Spleen (tissue), 11 donors: ENCODE measurements around the gene CNTNAP2. TPM values are rescaled to one million over a fixed set of nuclear protein-coding genes. Genes with fewer than 3 reads are reported as not detected.

Experiments
- DNase-seq: peaks from one replicate; pipeline ENCODE4 v3.0.0-alpha.2; 2020
- H3K27ac ChIP-seq, 8 donors: fragments of 200-600 bp; sonication (generic) in 7 of 8; 1 replicate in 4 of 8; 2 replicates in 4 of 8; pipeline versions ENCODE4 v1.5.0 to v1.8.0; 2016 to 2021; ENCODE audit warnings: inconsistent platforms in 4 of 8, mild to moderate bottlenecking in 4 of 8, moderate library complexity in 1 of 8
- H3K27me3 ChIP-seq, 7 donors: fragments of 200-600 bp; sonication (generic) in 6 of 7; replicated peaks in 1 of 7; 1 replicate in 4 of 7; 2 replicates in 3 of 7; pipeline versions ENCODE4 v1.5.0 to v1.8.0; 2016 to 2021; ENCODE audit warnings: inconsistent platforms in 3 of 7, mild to moderate bottlenecking in 1 of 7
- H3K36me3 ChIP-seq, 6 donors: fragments of 200-600 bp; sonication (generic) in 5 of 6; 1 replicate in 4 of 6; 2 replicates in 2 of 6; pipeline versions ENCODE4 v1.5.0 to v1.8.0; 2016 to 2021; ENCODE audit warnings: inconsistent platforms in 2 of 6
- H3K4me1 ChIP-seq, 6 donors: fragments of 200-600 bp; sonication (generic) in 5 of 6; 1 replicate in 3 of 6; 2 replicates in 3 of 6; pipeline versions ENCODE4 v1.5.0 to v1.8.0; 2016 to 2021; ENCODE audit warnings: inconsistent platforms in 3 of 6
- H3K4me3 ChIP-seq, 8 donors: fragments of 200-600 bp; sonication (generic) in 7 of 8; 1 replicate in 4 of 8; 2 replicates in 4 of 8; pipeline versions ENCODE4 v1.5.0 to v1.8.0; 2016 to 2021; ENCODE audit warnings: inconsistent platforms in 4 of 8, mild to moderate bottlenecking in 4 of 8, moderate library complexity in 2 of 8
- H3K9me3 ChIP-seq, 8 donors: fragments of 200-600 bp; sonication (generic) in 7 of 8; 1 replicate in 4 of 8; 2 replicates in 4 of 8; pipeline versions ENCODE4 v1.5.0 to v1.8.0; 2016 to 2021; ENCODE audit warnings: inconsistent platforms in 4 of 8
- CTCF ChIP-seq, 11 experiments: fragments of 200-600 bp in 7 of 11; fragments of 450-650 bp in 4 of 11; sonication (generic) in 4 of 11; IDR thresholded peaks in 8 of 11; conservative IDR thresholded peaks in 3 of 11; 1 replicate in 7 of 11; 2 replicates in 4 of 11; pipeline versions ENCODE4 v1.4.0 to v1.8.0; 2016 to 2021; ENCODE audit warnings: antibody characterized with exemption in 11 of 11, inconsistent platforms in 4 of 11, mild to moderate bottlenecking in 1 of 11
- POLR2A ChIP-seq, 3 donors: fragments of 450-650 bp; IDR thresholded peaks; one replicate each; pipeline ENCODE4 v1.5.1; 2017; ENCODE audit warnings: antibody characterized with exemption in 3 of 3, mild to moderate bottlenecking in 1 of 3
- POLR2AphosphoS5 ChIP-seq, 3 donors: sonication (generic); formaldehyde crosslinking; IDR thresholded peaks; one replicate each; pipeline ENCODE4 v1.5.1; 2017; ENCODE audit warnings: antibody characterized with exemption in 3 of 3
- WGBS, 5 donors: extraction: QIAGEN DNeasy Blood & Tissue Kit in 3 of 5; methylation state at CpG; one replicate each; pipeline versions ENCODE4 v1.1.5 to v1.1.7; 2013 to 2018; 5-methylcytosine and 5-hydroxymethylcytosine counted together
- intact Hi-C: fragments of 100-400 bp; cut with DNase I; formaldehyde crosslinking; loops from one replicate; pipeline ENCODE4 v1.15.0; 2023; ENCODE audit warnings: low total_unique reads
- polyA plus RNA-seq, 3 donors: library from polyadenylated mRNA; stranded (reverse); fragments of 200-250 nt; gene quantifications; one replicate each; pipeline ENCODE4 v1.2.1, GENCODE V29; 2013
- total RNA-seq, 7 donors: library from RNA; depleted of rRNA in 3 of 7; stranded (reverse); fragments of >200 nt in 3 of 7; fragmentation: NEBNext Ultra II Directional in 4 of 7; extraction: Animal tissue kit (Norgen Biotek cat#: 25700) in 4 of 7; gene quantifications; one replicate each; pipeline versions ENCODE4 v1.1.0 to v1.2.1, GENCODE V29; 2016 to 2021
- donor health status: healthy with polysubstance abuse.
- donor health status: DM: no; HTN: no; CAD: no; lungs with moderate emphysema.
- donor health status: DM: no; HTN: no; CAD: no.
- donor health status: Bipolar disorder and iron deficiency.
- donor health status: healthy.
- donor health status: DM: no; HTN: no; CAD: no.
- donor health status: DM: yes; HTN: yes; CAD: no.

Gene CNTNAP2
- total and polyA plus RNA-seq, 10 donors = 0.13 to 2.0 (median 0.82) TPM

- H3K27me3 ChIP-seq = peaks cover 0 to 11% (median 0%) of the 10 kb centered on the region in 7 donors
- peak overlapping the region in 3 of 8 donors; percentile 7 to 60 (median 23) for H3K4me3 ChIP-seq
- no peaks in the 10 kb centered on the region for H3K36me3 ChIP-seq
- no peaks in the 10 kb centered on the region for H3K9me3 ChIP-seq
- H3K27ac ChIP-seq = no peak overlapping the region
- WGBS, 5 donors = 5 to 13% (median 9%) methylated on average over 18 of the region's 18 CpGs
- peaks cover 0 to 27% (median 11%) of the 10 kb centered on the region in 6 donors for H3K4me1 ChIP-seq
- TF ChIP-seq CTCF (IDR thresholded peaks at IDR 0.05 in 8 of 11, conservative IDR thresholded peaks at IDR 0.05 in 3 of 11) = peak; percentile 66 to 93 (median 87)
- no peak for TF ChIP-seq POLR2A (IDR thresholded peaks at IDR 0.05)
- intact Hi-C loops = loop anchor here (10.0 kb wide), 1 partner anchor 262 kb away; no protein-coding TSS in a partner anchor
- peak; percentile 86 for DNase-seq
Observed at GRCh38 chr7:148262721-148263229, 2146.2 kb downstream of the CNTNAP2 start.

GRCh38 chr7:148264933-148265557 lies 2148.4 kb downstream of the CNTNAP2 start:
- intact Hi-C loops = loop anchor here (10.0 kb wide), 1 partner anchor 260 kb away; no protein-coding TSS in a partner anchor
- Histone ChIP-seq H3K27ac (no peak overlapping the region), H3K4me1 (peaks cover 0 to 27% (median 11%) of the 10 kb centered on the region in 6 donors), H3K9me3 (no peaks in the 10 kb centered on the region), H3K4me3 (no peak overlapping the region), H3K36me3 (no peaks in the 10 kb centered on the region), H3K27me3 (peaks cover 0 to 11% (median 0%) of the 10 kb centered on the region in 7 donors)
- no peak for TF ChIP-seq POLR2A (IDR thresholded peaks at IDR 0.05)
- TF ChIP-seq CTCF (IDR thresholded peaks at IDR 0.05 in 8 of 11, conservative IDR thresholded peaks at IDR 0.05 in 3 of 11) = peak in 10 of 11 experiments; percentile 17 to 61 (median 53)
- WGBS, 5 donors = 53 to 67% (median 59%) methylated on average over 7 of the region's 7 CpGs
- no peak for DNase-seq

GRCh38 chr7:148265896-148266295 lies 2149.3 kb downstream of the CNTNAP2 start:
- TF ChIP-seq POLR2AphosphoS5 (IDR thresholded peaks at IDR 0.05) (no peak), POLR2A (IDR thresholded peaks at IDR 0.05) (no peak)
- DNase-seq = no peak
- intact Hi-C loops = loop anchor here (10.0 kb wide), 1 partner anchor 259 kb away; no protein-coding TSS in a partner anchor
- Histone ChIP-seq H3K4me3 (no peak overlapping the region), H3K36me3 (no peaks in the 10 kb centered on the region), H3K9me3 (no peaks in the 10 kb centered on the region), H3K27me3 (peaks cover 0 to 11% (median 0%) of the 10 kb centered on the region in 7 donors), H3K27ac (no peak overlapping the region), H3K4me1 (peaks cover 0 to 27% (median 11%) of the 10 kb centered on the region in 6 donors)
- 63 to 76% (median 71%) methylated on average over 7 of the region's 7 CpGs for WGBS, 5 donors

- 90 to 95% (median 94%) methylated on average over 8 of the region's 8 CpGs for WGBS, 5 donors
- intact Hi-C loops = loop anchor here (10.0 kb wide), 1 partner anchor 258 kb away; no protein-coding TSS in a partner anchor
- H3K9me3 ChIP-seq = no peaks in the 10 kb centered on the region
- no peak overlapping the region for H3K27ac ChIP-seq
- no peak overlapping the region for H3K4me3 ChIP-seq
- TF ChIP-seq POLR2A (IDR thresholded peaks at IDR 0.05) = no peak
- no peak for TF ChIP-seq POLR2AphosphoS5 (IDR thresholded peaks at IDR 0.05)
- no peak for TF ChIP-seq CTCF (IDR thresholded peaks at IDR 0.05 in 8 of 11, conservative IDR thresholded peaks at IDR 0.05 in 3 of 11)
- H3K4me1 ChIP-seq = peaks cover 0 to 27% (median 11%) of the 10 kb centered on the region in 6 donors
- H3K27me3 ChIP-seq = peaks cover 0 to 5% (median 0%) of the 10 kb centered on the region in 7 donors
- no peak for DNase-seq
- no peaks in the 10 kb centered on the region for H3K36me3 ChIP-seq
Observed at GRCh38 chr7:148266795-148267194, 2150.2 kb downstream of the CNTNAP2 start.
